GM12878 (cell line): Measurements from ENCODE around the gene NHEJ1. TPM values are rescaled to one million over a fixed set of nuclear protein-coding genes. Genes with fewer than 3 reads are reported as not detected.

Experiments used
- ATAC-seq: fragments of 200-7000 bp; cut with Tn5 transposase; 3 replicates; pipeline ENCODE4 v1.9.1; 2020; ENCODE audit warnings: mild to moderate bottlenecking, moderate library complexity
- BruUV-seq: library from RNA; stranded (reverse); fragments of 400-500 nt; replicated peaks from 2 replicates; lab custom pipeline; 2021; lab: Mats Ljungman, UMichigan
- CTCF ChIA-PET: fragments of 300-600 bp; sonication (Branson Sonifier 250); formaldehyde crosslinking; extraction: SDS; loops from one replicate; lab custom pipeline; 2021; ENCODE audit warnings: inconsistent platforms; lab: Yijun Ruan, JAX
- POLR2A ChIA-PET: fragments of 350-600 bp; formaldehyde crosslinking; extraction: SDS; loops from one replicate; lab custom pipeline; 2021; ENCODE audit warnings: inconsistent platforms; lab: Charles Lee
- RAD21 ChIA-PET: fragments of 300-600 bp; sonication (Branson Sonifier 250); formaldehyde crosslinking; loops from one replicate; lab custom pipeline; 2023; ENCODE audit warnings: antibody characterized with exemption; ENCODE audit not compliant: unreplicated experiment; lab: Charles Lee
- SMC1A ChIA-PET: fragments of 300-600 bp; sonication (Branson Sonifier 250); formaldehyde crosslinking; loops from one replicate; lab custom pipeline; 2023; ENCODE audit not compliant: unreplicated experiment, uncharacterized antibody; lab: Charles Lee
- DNase-seq: peaks from one replicate; pipeline ENCODE4 v3.0.0-alpha.2; 2011; ENCODE audit warnings: low read depth, low spot score
- FAIRE-seq: peaks from 3 replicates; lab custom pipeline; 2011; peaks lifted over from hg19 to GRCh38; lab: Jason Lieb, UNC
- H2AFZ ChIP-seq: 2 replicates; pipeline ENCODE4 v1.6.0; 2011; ENCODE audit warnings: low read depth, low read length, control low read depth; ENCODE audit not compliant: control insufficient read depth
- H3K27ac ChIP-seq: 2 replicates; pipeline ENCODE4 v1.5.1; 2011; ENCODE audit warnings: control low read depth; ENCODE audit not compliant: control insufficient read depth, insufficient read depth
- H3K27me3 ChIP-seq, 2 experiments: replicated peaks in 1 of 2; 2 replicates each; pipeline versions ENCODE4 v1.6.0 to v1.6.1; 2011; ENCODE audit warnings: low read length in 1 of 2; ENCODE audit not compliant: control insufficient read depth in 2 of 2, insufficient read depth in 2 of 2
- H3K36me3 ChIP-seq, 2 experiments: 2 replicates each; pipeline ENCODE4 v1.5.1; 2011; ENCODE audit warnings: low read length in 1 of 2; ENCODE audit not compliant: control insufficient read depth in 2 of 2, insufficient read depth in 2 of 2
- H3K4me1 ChIP-seq: 2 replicates; pipeline ENCODE4 v1.6.1; 2011; ENCODE audit warnings: mild to moderate bottlenecking, low read length, moderate library complexity, mixed read lengths; ENCODE audit not compliant: control insufficient read depth, insufficient read depth
- H3K4me2 ChIP-seq: 2 replicates; pipeline ENCODE4 v1.6.0; 2011; ENCODE audit warnings: control low read depth; ENCODE audit not compliant: control insufficient read depth, insufficient read depth
- H3K4me3 ChIP-seq: fragments of 200-600 bp; sonication (generic); 2 replicates; pipeline ENCODE4 v1.5.1; 2016
- H3K79me2 ChIP-seq: 2 replicates; pipeline ENCODE4 v1.6.0; 2011; ENCODE audit warnings: low read length; ENCODE audit not compliant: control insufficient read depth, insufficient read depth
- H3K9ac ChIP-seq: 2 replicates; pipeline ENCODE4 v1.8.0; 2011; ENCODE audit warnings: low read length, control low read depth, mixed read lengths; ENCODE audit not compliant: control insufficient read depth, insufficient read depth
- H3K9me3 ChIP-seq: replicated peaks from 3 replicates; pipeline ENCODE4 v1.5.1; 2011; ENCODE audit warnings: mild to moderate bottlenecking, low read length; ENCODE audit not compliant: control insufficient read depth, insufficient read depth
- H4K20me1 ChIP-seq: 2 replicates; pipeline ENCODE4 v1.6.0; 2011; ENCODE audit not compliant: control insufficient read depth, insufficient read depth
- ATF2 ChIP-seq: IDR thresholded peaks from 2 replicates; pipeline ENCODE4 v1.6.1; 2012; ENCODE audit warnings: low read length, inconsistent platforms
- CREB1 ChIP-seq: IDR thresholded peaks from 2 replicates; pipeline ENCODE4 v1.6.1; 2012; ENCODE audit warnings: low read depth, mild to moderate bottlenecking, inconsistent platforms
- DPF2 ChIP-seq: fragments of 450-650 bp; IDR thresholded peaks from 2 replicates; pipeline ENCODE4 v1.6.1; 2017; ENCODE audit warnings: mild to moderate bottlenecking
- HDAC6 ChIP-seq: fragments of 200-600 bp; sonication (generic); IDR thresholded peaks from one replicate; pipeline ENCODE4 v1.8.0; 2017; ENCODE audit warnings: antibody characterized with exemption; ENCODE audit not compliant: unreplicated experiment
- IKZF2 ChIP-seq, 2 experiments: fragments of 450-650 bp; IDR thresholded peaks; 2 replicates each; pipeline ENCODE4 v1.6.1; 2017; ENCODE audit warnings: mild to moderate bottlenecking in 2 of 2, moderate library complexity in 2 of 2
- ZNF207 ChIP-seq: fragments of 450-650 bp; IDR thresholded peaks from 2 replicates; pipeline ENCODE4 v1.6.1; 2014; ENCODE audit warnings: antibody characterized with exemption, mild to moderate bottlenecking, borderline replicate concordance
- WGBS: methylation state at CpG from one replicate; pipeline ENCODE4 v1.1.6; 2016; ENCODE audit warnings: low lambda C conversion rate; ENCODE audit not compliant: insufficient replicate concordance, insufficient coverage; ENCODE audit errors: missing lambda C conversion rate; 5-methylcytosine and 5-hydroxymethylcytosine counted together
- in situ Hi-C: fragments of 300-500 bp; cut with MboI; formaldehyde crosslinking; loops from 9 replicates; pipeline ENCODE4 v1.14.3; 2018; ENCODE audit warnings: mixed read lengths
- intact Hi-C: fragments of 100-400 bp; cut with micrococcal nuclease; formaldehyde crosslinking; loops from one replicate; pipeline ENCODE4 v1.14.2; 2022; ENCODE audit not compliant: unreplicated experiment
- polyA plus RNA-seq, 11 experiments: library from polyadenylated mRNA; depleted of rRNA in 4 of 11; unstranded in 6 of 11; stranded (reverse) in 5 of 11; fragments of >200 nt; fragmentation: Nextera tagmentation in 4 of 11; fragmentation: Illumina TruSeq in 1 of 11; extraction: Ambion mirVana in 4 of 11; extraction: Trizol in 1 of 11; gene quantifications; 1 replicate in 1 of 11; 2 replicates in 10 of 11; pipeline versions ENCODE4 v1.2.1 to v1.2.3, GENCODE V29; 2011 to 2016; ENCODE audit warnings: inconsistent platforms in 2 of 11, missing spikeins in 2 of 11, low read depth in 1 of 11
- total RNA-seq, 4 experiments: library from RNA; depleted of rRNA in 3 of 4; stranded (reverse); fragments of >200 nt in 3 of 4; fragmentation: Illumina TruSeq in 1 of 4; extraction: Trizol in 1 of 4; gene quantifications; 2 replicates each; pipeline versions ENCODE4 v1.2.1 to v1.2.3, GENCODE V29; 2013 to 2021

Gene NHEJ1
- total and polyA plus RNA-seq, 10 of the 15 experiments (the other 5 are each of a cell fraction or from before 2014, with no cell fraction given) = 11.8 to 20.2 (median 17.0) TPM

GRCh38 chr2:219131744-219132143, 28.9 kb downstream of the NHEJ1 start:
- intact Hi-C loops (no loop called here), in situ Hi-C loops (no loop called here)
- ATAC-seq (no peak), FAIRE-seq (no peak), DNase-seq (no peak)
- Histone ChIP-seq H3K4me1 (no peaks in the 10 kb centered on the region), H3K36me3 (no peaks in the 10 kb centered on the region), H3K9me3 (no peaks in the 10 kb centered on the region), H3K4me2 (no peak overlapping the region), H3K27me3 (no peaks in the 10 kb centered on the region), H4K20me1 (no peaks in the 10 kb centered on the region), H3K4me3 (no peak overlapping the region), H3K27ac (no peak overlapping the region), H3K9ac (no peak overlapping the region), H2AFZ (no peak overlapping the region), H3K79me2 (no peaks in the 10 kb centered on the region)
- ChIA-PET SMC1A (interaction anchor here (0.9 to 2.3 kb wide), 5 partner anchors 11 to 59 kb away, joined by 3 to 6 read pairs (median 3); no protein-coding TSS in a partner anchor), RAD21 (interaction anchor here (3.0 kb wide), 1 partner anchor 11 kb away, joined by 10 read pairs; no protein-coding TSS in a partner anchor), POLR2A (no interaction called here), CTCF (interaction anchor here (1.0 to 3.0 kb wide), 8 partner anchors 9 to 222 kb away, joined by 3 to 29 read pairs (median 6); no protein-coding TSS in a partner anchor)
- no peak for TF ChIP-seq DPF2
- TF ChIP-seq IKZF2 (IDR thresholded peaks at IDR 0.05) = no peak
- TF ChIP-seq HDAC6 = no peak
- no peak for TF ChIP-seq CREB1
- no peak for TF ChIP-seq ZNF207
- WGBS = 92% methylated on average over 4 of the region's 4 CpGs
- no TSS peak for BruUV-seq

DNA sequence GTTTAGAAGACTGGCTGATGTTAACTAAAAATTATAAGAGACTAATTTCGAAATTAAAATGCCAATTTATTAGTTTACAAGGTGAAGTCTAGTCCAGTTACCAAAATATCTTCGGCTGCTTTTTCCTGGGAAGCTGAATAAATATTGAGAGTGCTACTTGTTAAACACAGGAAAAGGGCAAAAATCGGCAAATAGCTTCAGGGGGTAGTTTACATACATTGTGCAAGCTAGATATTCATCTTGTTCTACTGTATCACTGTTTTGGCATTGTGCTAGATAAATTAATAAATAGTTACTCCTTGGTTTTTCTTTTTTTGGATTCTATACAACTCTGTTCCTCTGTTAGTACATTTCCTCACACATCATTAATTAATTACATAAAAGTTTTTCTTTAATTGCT, 29.3 kb downstream of the NHEJ1 start:
- no peaks in the 10 kb centered on the region for H4K20me1 ChIP-seq
- FAIRE-seq = no peak
- intact Hi-C loops = no loop called here
- no peak overlapping the region for H3K27ac ChIP-seq
- H3K36me3 ChIP-seq = no peaks in the 10 kb centered on the region
- ChIA-PET RAD21 (interaction anchor here (3.0 kb wide), 1 partner anchor 11 kb away, joined by 10 read pairs; no protein-coding TSS in a partner anchor), POLR2A (no interaction called here), CTCF (interaction anchor here (1.3 to 3.0 kb wide), 3 partner anchors 12 to 55 kb away, joined by 4 to 29 read pairs (median 8); no protein-coding TSS in a partner anchor), SMC1A (interaction anchor here (0.9 to 2.3 kb wide), 5 partner anchors 11 to 58 kb away, joined by 3 to 6 read pairs (median 3); no protein-coding TSS in a partner anchor)
- H3K4me2 ChIP-seq = no peak overlapping the region
- no peaks in the 10 kb centered on the region for H3K27me3 ChIP-seq
- no peak overlapping the region for H3K4me3 ChIP-seq
- H3K9ac ChIP-seq = no peak overlapping the region
- in situ Hi-C loops = no loop called here
- H3K9me3 ChIP-seq = no peaks in the 10 kb centered on the region
- no peaks in the 10 kb centered on the region for H3K4me1 ChIP-seq
- no TSS peak for BruUV-seq
- H3K79me2 ChIP-seq = no peaks in the 10 kb centered on the region
- TF ChIP-seq ATF2 = no peak
- TF ChIP-seq, all 136 proteins: peak for 0
- no peak for ATAC-seq
- WGBS = 72% methylated on average over 3 of the region's 3 CpGs
- no peak for DNase-seq
- no peak overlapping the region for H2AFZ ChIP-seq
